GM19395 (cell line): ENCODE results near the gene CACNA1A.
"Not testable (repeated sequence)": the region's sequence is repeated elsewhere in the genome, so short reads cannot be mapped to it uniquely, and the experiment has no call there.

ENCODE experiments used
- ATAC-seq: cut with Tn5 transposase; IDR thresholded peaks from one replicate; pipeline ENCODE4 v1.9.1; 2021; ENCODE audit warnings: mild to moderate bottlenecking, moderate library complexity; ENCODE audit not compliant: unreplicated experiment

CACNA1A gene

DNA sequence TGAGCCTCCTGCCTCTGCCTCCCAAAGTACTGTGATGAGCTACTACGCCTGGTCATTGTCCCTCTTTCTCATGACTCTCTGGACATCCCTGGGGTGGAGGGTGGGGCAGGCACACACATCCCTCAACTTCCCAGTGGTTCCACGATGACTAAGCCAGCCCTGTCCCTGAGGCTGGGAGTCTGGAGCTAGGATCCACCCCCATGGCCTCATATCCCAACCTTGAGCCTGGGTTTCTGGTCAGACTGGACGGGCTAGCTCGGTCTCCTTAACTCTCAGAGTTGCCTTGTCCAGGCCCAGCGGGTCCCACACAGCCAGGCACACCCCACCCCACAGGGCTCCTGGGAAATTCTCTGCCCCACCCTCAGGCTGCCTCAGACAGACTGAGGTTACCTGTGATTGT is 336.5 kb downstream of the CACNA1A start:
- no peak for ATAC-seq

- ATAC-seq = not testable (repeated sequence)
Observed at GRCh38 chr19:13166151-13166550, 340.1 kb downstream of the CACNA1A start.

- no peak for ATAC-seq
Observed at GRCh38 chr19:13165162-13165997, 340.9 kb downstream of the CACNA1A start.

GRCh38 chr19:13164343-13165161 is 341.7 kb downstream of the CACNA1A start:
- ATAC-seq = no peak

- no peak for ATAC-seq
Observed at GRCh38 chr19:13163609-13164342, 342.5 kb downstream of the CACNA1A start.

DNA sequence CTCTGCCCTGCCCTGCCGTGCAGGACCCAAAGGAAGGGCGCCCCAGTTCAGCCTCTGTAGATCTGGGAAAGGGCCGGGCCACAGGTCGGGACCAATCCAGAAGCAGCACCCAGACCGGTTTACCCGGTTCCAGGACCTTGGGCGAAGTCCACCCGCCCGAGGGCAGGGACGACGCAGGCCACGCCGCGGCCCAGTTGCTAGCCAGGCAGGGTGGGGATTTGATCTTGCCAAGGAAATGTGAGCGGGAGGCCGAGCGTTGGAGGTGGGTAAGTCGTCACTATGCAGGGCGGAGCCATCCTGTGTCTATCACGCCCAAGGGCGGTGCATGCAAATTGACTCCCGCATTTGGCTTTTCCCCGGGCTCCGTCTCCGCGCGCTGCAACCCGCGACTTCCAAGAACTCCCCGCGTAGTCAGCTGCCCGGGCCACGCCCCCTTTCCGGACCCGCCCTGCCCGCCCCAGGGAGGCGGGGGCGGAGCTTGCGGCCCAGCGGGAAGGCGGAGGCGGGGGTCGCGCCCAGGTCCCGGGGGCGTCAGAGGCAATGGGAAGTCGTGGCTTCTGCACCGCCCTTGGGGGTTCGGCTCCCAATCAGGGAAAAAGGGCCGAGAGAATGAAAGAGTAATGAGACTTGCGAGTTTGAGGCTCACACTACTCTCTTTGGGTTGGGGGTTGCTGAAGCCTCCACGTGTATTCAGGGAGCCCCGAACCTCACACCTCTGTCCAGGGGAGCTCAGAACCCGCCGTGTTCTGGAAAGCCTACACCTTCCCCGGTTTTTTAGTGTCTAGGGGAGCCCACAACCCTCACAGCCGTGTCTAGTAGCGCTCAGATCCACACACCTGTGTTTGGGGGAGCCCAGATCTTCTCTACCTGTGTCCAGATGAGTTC is 343.3 kb downstream of the CACNA1A start:
- ATAC-seq = peak; percentile 51

DNA sequence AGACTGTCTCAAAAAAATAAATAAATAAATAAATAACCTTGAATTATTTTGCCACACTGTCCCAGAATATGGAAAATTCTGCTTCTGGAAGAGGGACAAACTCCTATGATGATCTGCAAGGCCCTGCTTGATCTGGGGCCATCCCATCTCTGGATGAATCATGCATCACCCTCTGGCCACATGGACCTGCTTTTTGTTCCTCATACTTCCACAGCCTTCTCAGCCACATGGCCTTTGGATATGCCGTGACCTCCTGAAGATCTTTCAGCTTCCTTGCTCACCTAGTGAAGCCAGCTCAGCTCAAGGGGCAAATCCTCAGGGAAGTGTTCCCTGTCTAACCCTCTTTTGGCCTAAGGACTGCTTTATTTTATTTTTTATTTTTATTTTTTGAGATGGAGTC is 345.7 kb downstream of the CACNA1A start:
- ATAC-seq = no peak

- no peak for ATAC-seq
Observed at GRCh38 chr19:13159713-13160112, 346.6 kb downstream of the CACNA1A start.
